ENCODE results near the gene KCP.

- TF ChIP-seq CTCF (IDR thresholded peaks at IDR 0.05; ENCODE audit: insufficient read depth, low read length) (no peak), REST (IDR thresholded peaks at IDR 0.05; ENCODE audit: insufficient replicate concordance, low read depth) (no peak), POLR2AphosphoS5 (IDR thresholded peaks at IDR 0.05; ENCODE audit: low read depth) (no peak), GABPA (IDR thresholded peaks at IDR 0.05; ENCODE audit: low read depth) (no peak)
Measured at GRCh38 chr7:128837521-128837921, 73.0 kb downstream of the KCP start.
